Lower leg skin (tissue), 3 donors: ENCODE data around the gene UHRF1.

ENCODE experiments used
- POLR2A ChIP-seq, 2 donors: fragments of 450-650 bp; IDR thresholded peaks; one replicate each; pipeline ENCODE4 v1.6.1; 2016 to 2017; ENCODE audit warnings: antibody characterized with exemption in 2 of 2, mild to moderate bottlenecking in 1 of 2, moderate library complexity in 1 of 2
- TF ChIP-seq, protein P1 (sequence below), 3 donors: fragments of 450-650 bp; IDR thresholded peaks; one replicate each; pipeline ENCODE4 v1.5.1; 2016; ENCODE audit warnings: antibody characterized with exemption in 3 of 3, mild to moderate bottlenecking in 3 of 3, moderate library complexity in 2 of 3

GRCh38 chr19:4889034-4889815, 20.1 kb upstream of the UHRF1 start:
- TF ChIP-seq, protein P1, sequence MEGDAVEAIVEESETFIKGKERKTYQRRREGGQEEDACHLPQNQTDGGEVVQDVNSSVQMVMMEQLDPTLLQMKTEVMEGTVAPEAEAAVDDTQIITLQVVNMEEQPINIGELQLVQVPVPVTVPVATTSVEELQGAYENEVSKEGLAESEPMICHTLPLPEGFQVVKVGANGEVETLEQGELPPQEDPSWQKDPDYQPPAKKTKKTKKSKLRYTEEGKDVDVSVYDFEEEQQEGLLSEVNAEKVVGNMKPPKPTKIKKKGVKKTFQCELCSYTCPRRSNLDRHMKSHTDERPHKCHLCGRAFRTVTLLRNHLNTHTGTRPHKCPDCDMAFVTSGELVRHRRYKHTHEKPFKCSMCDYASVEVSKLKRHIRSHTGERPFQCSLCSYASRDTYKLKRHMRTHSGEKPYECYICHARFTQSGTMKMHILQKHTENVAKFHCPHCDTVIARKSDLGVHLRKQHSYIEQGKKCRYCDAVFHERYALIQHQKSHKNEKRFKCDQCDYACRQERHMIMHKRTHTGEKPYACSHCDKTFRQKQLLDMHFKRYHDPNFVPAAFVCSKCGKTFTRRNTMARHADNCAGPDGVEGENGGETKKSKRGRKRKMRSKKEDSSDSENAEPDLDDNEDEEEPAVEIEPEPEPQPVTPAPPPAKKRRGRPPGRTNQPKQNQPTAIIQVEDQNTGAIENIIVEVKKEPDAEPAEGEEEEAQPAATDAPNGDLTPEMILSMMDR (IDR thresholded peaks at IDR 0.05): no peak
- TF ChIP-seq POLR2A (IDR thresholded peaks at IDR 0.05): no peak
